ENCODE data around the gene OMP.

DNA sequence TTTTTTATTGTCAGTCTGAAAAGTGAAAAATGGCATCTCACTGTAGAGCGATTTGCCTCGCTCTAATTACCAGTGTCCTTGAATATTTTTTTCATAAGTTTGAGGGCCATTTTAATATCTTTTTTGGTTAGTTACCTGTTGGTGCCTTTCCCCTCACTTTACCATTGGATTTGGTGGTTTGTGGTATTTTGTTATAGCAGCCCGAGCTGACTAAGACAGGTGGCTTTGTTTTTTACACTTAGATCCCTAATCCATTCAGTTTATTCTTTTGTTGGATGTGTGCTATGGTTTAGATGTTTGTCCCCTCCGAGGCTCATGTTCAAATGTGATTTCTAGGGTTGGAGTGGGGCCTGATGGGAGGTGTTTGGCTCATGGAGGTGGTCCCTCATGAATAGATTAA, 42.4 kb upstream of the OMP start:
- TF ChIP-seq, protein P1, sequence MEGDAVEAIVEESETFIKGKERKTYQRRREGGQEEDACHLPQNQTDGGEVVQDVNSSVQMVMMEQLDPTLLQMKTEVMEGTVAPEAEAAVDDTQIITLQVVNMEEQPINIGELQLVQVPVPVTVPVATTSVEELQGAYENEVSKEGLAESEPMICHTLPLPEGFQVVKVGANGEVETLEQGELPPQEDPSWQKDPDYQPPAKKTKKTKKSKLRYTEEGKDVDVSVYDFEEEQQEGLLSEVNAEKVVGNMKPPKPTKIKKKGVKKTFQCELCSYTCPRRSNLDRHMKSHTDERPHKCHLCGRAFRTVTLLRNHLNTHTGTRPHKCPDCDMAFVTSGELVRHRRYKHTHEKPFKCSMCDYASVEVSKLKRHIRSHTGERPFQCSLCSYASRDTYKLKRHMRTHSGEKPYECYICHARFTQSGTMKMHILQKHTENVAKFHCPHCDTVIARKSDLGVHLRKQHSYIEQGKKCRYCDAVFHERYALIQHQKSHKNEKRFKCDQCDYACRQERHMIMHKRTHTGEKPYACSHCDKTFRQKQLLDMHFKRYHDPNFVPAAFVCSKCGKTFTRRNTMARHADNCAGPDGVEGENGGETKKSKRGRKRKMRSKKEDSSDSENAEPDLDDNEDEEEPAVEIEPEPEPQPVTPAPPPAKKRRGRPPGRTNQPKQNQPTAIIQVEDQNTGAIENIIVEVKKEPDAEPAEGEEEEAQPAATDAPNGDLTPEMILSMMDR (IDR thresholded peaks at IDR 0.05; ENCODE audit: low read length), result no peak
- TF ChIP-seq EZH2 (optimal IDR thresholded peaks at IDR 0.05; ENCODE audit: low read depth, low read length), result no peak

All from MM.1S (cell line).